Memory B cell (primary cell): ENCODE data around the gene NUDT1.

ENCODE experiments used
- ATAC-seq: fragments of 150-1000 bp; cut with Tn5 transposase; 2 replicates; pipeline ENCODE4 v1.10.0; 2021; ENCODE audit warnings: low read depth, mild to moderate bottlenecking, moderate library complexity
- DNase-seq, 2 donors: peaks; one replicate each; pipeline ENCODE4 v3.0.0; 2022; ENCODE audit warnings: low spot score in 2 of 2
- H3K27ac Mint-ChIP-seq: one replicate; pipeline ENCODE4 v1.8.0; 2022; ENCODE audit warnings: mild to moderate bottlenecking, moderate library complexity, mixed read lengths
- H3K27me3 Mint-ChIP-seq: one replicate; pipeline ENCODE4 v1.8.0; 2022; ENCODE audit warnings: mixed read lengths
- H3K36me3 Mint-ChIP-seq: one replicate; pipeline ENCODE4 v1.8.0; 2022; ENCODE audit warnings: mild to moderate bottlenecking, mixed read lengths
- H3K4me1 Mint-ChIP-seq: one replicate; pipeline ENCODE4 v1.8.0; 2022; ENCODE audit warnings: mixed read lengths
- H3K4me3 Mint-ChIP-seq: one replicate; pipeline ENCODE4 v1.8.0; 2022; ENCODE audit warnings: mild to moderate bottlenecking, moderate library complexity, mixed read lengths
- H3K9me3 Mint-ChIP-seq: one replicate; pipeline ENCODE4 v1.8.0; 2022; ENCODE audit warnings: mixed read lengths

Gene NUDT1

GRCh38 chr7:2224491-2224928 is 17.5 kb upstream of the NUDT1 start:
- peaks cover 19% of the 10 kb centered on the region for H3K36me3 Mint-ChIP-seq
- H3K4me1 Mint-ChIP-seq = no peaks in the 10 kb centered on the region
- no peaks in the 10 kb centered on the region for H3K9me3 Mint-ChIP-seq
- ATAC-seq = no peak
- DNase-seq = no peak
- no peaks in the 10 kb centered on the region for H3K27me3 Mint-ChIP-seq
- no peak overlapping the region for H3K27ac Mint-ChIP-seq
- no peak overlapping the region for H3K4me3 Mint-ChIP-seq

GRCh38 chr7:2224934-2225333 is 17.1 kb upstream of the NUDT1 start:
- no peaks in the 10 kb centered on the region for H3K4me1 Mint-ChIP-seq
- ATAC-seq (no peak), DNase-seq (no peak)
- H3K27me3 Mint-ChIP-seq = no peaks in the 10 kb centered on the region
- H3K36me3 Mint-ChIP-seq = peaks cover 21% of the 10 kb centered on the region
- H3K27ac Mint-ChIP-seq = no peak overlapping the region
- no peaks in the 10 kb centered on the region for H3K9me3 Mint-ChIP-seq
- H3K4me3 Mint-ChIP-seq = no peak overlapping the region

GRCh38 chr7:2225336-2225735 is 16.7 kb upstream of the NUDT1 start:
- Mint-ChIP-seq H3K4me3 (no peak overlapping the region), H3K27me3 (no peaks in the 10 kb centered on the region), H3K36me3 (peaks cover 24% of the 10 kb centered on the region), H3K4me1 (no peaks in the 10 kb centered on the region), H3K27ac (no peak overlapping the region), H3K9me3 (no peaks in the 10 kb centered on the region)
- ATAC-seq = no peak
- no peak for DNase-seq

- Mint-ChIP-seq H3K36me3 (peaks cover 24% of the 10 kb centered on the region), H3K4me1 (peaks cover 2% of the 10 kb centered on the region), H3K4me3 (no peak overlapping the region), H3K9me3 (no peaks in the 10 kb centered on the region), H3K27ac (no peak overlapping the region), H3K27me3 (no peaks in the 10 kb centered on the region)
- ATAC-seq (no peak), DNase-seq (no peak)
These were observed 16.2 kb upstream of the NUDT1 start for GRCh38 chr7:2225830-2226229.

- no peak overlapping the region for H3K27ac Mint-ChIP-seq
- H3K36me3 Mint-ChIP-seq = peaks cover 21% of the 10 kb centered on the region
- no peak overlapping the region for H3K4me3 Mint-ChIP-seq
- no peaks in the 10 kb centered on the region for H3K9me3 Mint-ChIP-seq
- H3K27me3 Mint-ChIP-seq = no peaks in the 10 kb centered on the region
- H3K4me1 Mint-ChIP-seq = peaks cover 5% of the 10 kb centered on the region
- DNase-seq = no peak
- ATAC-seq = no peak
These were observed 14.3 kb upstream of the NUDT1 start for GRCh38 chr7:2227699-2228098.

- Mint-ChIP-seq H3K27me3 (no peaks in the 10 kb centered on the region), H3K9me3 (no peaks in the 10 kb centered on the region), H3K4me3 (no peak overlapping the region), H3K27ac (no peak overlapping the region), H3K36me3 (peaks cover 21% of the 10 kb centered on the region), H3K4me1 (peaks cover 9% of the 10 kb centered on the region)
- DNase-seq (no peak), ATAC-seq (no peak)
These were observed 13.1 kb upstream of the NUDT1 start for GRCh38 chr7:2228921-2229320.

- H3K36me3 Mint-ChIP-seq = peaks cover 17% of the 10 kb centered on the region
- H3K27me3 Mint-ChIP-seq = no peaks in the 10 kb centered on the region
- no peak overlapping the region for H3K4me3 Mint-ChIP-seq
- ATAC-seq (no peak), DNase-seq (no peak)
- H3K9me3 Mint-ChIP-seq = no peaks in the 10 kb centered on the region
- peaks cover 9% of the 10 kb centered on the region for H3K4me1 Mint-ChIP-seq
- H3K27ac Mint-ChIP-seq = peak overlapping the region; percentile 35
These were observed 12.6 kb upstream of the NUDT1 start for GRCh38 chr7:2229467-2229866.

GRCh38 chr7:2230226-2230625 is 11.8 kb upstream of the NUDT1 start:
- no peak overlapping the region for H3K27ac Mint-ChIP-seq
- H3K4me3 Mint-ChIP-seq = peak overlapping the region; percentile 21
- H3K4me1 Mint-ChIP-seq = peaks cover 9% of the 10 kb centered on the region
- H3K36me3 Mint-ChIP-seq = peaks cover 23% of the 10 kb centered on the region
- no peaks in the 10 kb centered on the region for H3K9me3 Mint-ChIP-seq
- ATAC-seq = no peak
- no peaks in the 10 kb centered on the region for H3K27me3 Mint-ChIP-seq
- no peak for DNase-seq

- Mint-ChIP-seq H3K4me3 (peak overlapping the region; percentile 32), H3K4me1 (peaks cover 9% of the 10 kb centered on the region), H3K27ac (no peak overlapping the region), H3K9me3 (no peaks in the 10 kb centered on the region), H3K27me3 (no peaks in the 10 kb centered on the region), H3K36me3 (peaks cover 23% of the 10 kb centered on the region)
- ATAC-seq = no peak
- DNase-seq = no peak
These were observed 11.1 kb upstream of the NUDT1 start for GRCh38 chr7:2230882-2231281.

GRCh38 chr7:2231992-2232765 is 9.8 kb upstream of the NUDT1 start:
- Mint-ChIP-seq H3K9me3 (peaks cover under 1% of the 10 kb centered on the region), H3K4me3 (peak overlapping the region; percentile 88), H3K4me1 (peaks cover 13% of the 10 kb centered on the region), H3K36me3 (peaks cover 20% of the 10 kb centered on the region), H3K27me3 (no peaks in the 10 kb centered on the region), H3K27ac (peak overlapping the region; percentile 94)
- DNase-seq (peak in 1 of 2 donors; percentile 52), ATAC-seq (peak; percentile 19)

GRCh38 chr7:2232766-2233520 is 9.1 kb upstream of the NUDT1 start, which contains the start of gene MAD1L1:
Gene MAD1L1, minus strand, starts transcription at chr7:2232945. Its CDS starts 2,812 bp downstream, at chr7:2230133.
- H3K4me1 Mint-ChIP-seq = peaks cover 17% of the 10 kb centered on the region
- H3K27ac Mint-ChIP-seq = peak within 1 kb of the TSS; percentile 94
- DNase-seq (peak; percentile 85 to 89), ATAC-seq (peak; percentile 68)
- H3K36me3 Mint-ChIP-seq = peaks cover 18% of the 10 kb centered on the region
- peak within 1 kb of the TSS; percentile 97 for H3K4me3 Mint-ChIP-seq
- peaks cover 1% of the 10 kb centered on the region for H3K9me3 Mint-ChIP-seq
- no peaks in the 10 kb centered on the region for H3K27me3 Mint-ChIP-seq

- Mint-ChIP-seq H3K27ac (no peak overlapping the region), H3K27me3 (no peaks in the 10 kb centered on the region), H3K4me3 (peak overlapping the region; percentile 32), H3K9me3 (peaks cover 1% of the 10 kb centered on the region), H3K4me1 (peaks cover 17% of the 10 kb centered on the region), H3K36me3 (peaks cover 17% of the 10 kb centered on the region)
- DNase-seq (no peak), ATAC-seq (no peak)
These were observed 8.1 kb upstream of the NUDT1 start for GRCh38 chr7:2233926-2234325.

GRCh38 chr7:2237109-2237602 is 4.9 kb upstream of the NUDT1 start:
- H3K4me1 Mint-ChIP-seq = peaks cover 21% of the 10 kb centered on the region
- H3K4me3 Mint-ChIP-seq = peak overlapping the region; percentile 78
- ATAC-seq (peak; percentile 90), DNase-seq (peak; percentile 57 to 79)
- H3K27me3 Mint-ChIP-seq = no peaks in the 10 kb centered on the region
- peaks cover 12% of the 10 kb centered on the region for H3K36me3 Mint-ChIP-seq
- H3K27ac Mint-ChIP-seq = peak overlapping the region; percentile 95
- peaks cover 1% of the 10 kb centered on the region for H3K9me3 Mint-ChIP-seq

- peaks cover 12% of the 10 kb centered on the region for H3K36me3 Mint-ChIP-seq
These were observed 2.8 kb upstream of the NUDT1 start for GRCh38 chr7:2239242-2239641.

More at GRCh38 chr7:2239242-2239641, 2.8 kb upstream of the NUDT1 start:
- ATAC-seq = no peak
- Mint-ChIP-seq H3K4me1 (peaks cover 21% of the 10 kb centered on the region), H3K9me3 (peaks cover 1% of the 10 kb centered on the region), H3K27ac (no peak overlapping the region), H3K27me3 (no peaks in the 10 kb centered on the region), H3K4me3 (peak overlapping the region; percentile 27)
- no peak for DNase-seq
